Testis (tissue), 2 donors: ENCODE results near the gene PBX2.

Source experiments
- CTCF ChIP-seq, 3 experiments: fragments of 450-650 bp in 2 of 3; fragments of 200-600 bp in 1 of 3; sonication (generic) in 1 of 3; IDR thresholded peaks; one replicate each; pipeline ENCODE4 v1.5.1; 2016 to 2019; ENCODE audit warnings: antibody characterized with exemption in 3 of 3, mild to moderate bottlenecking in 2 of 3, moderate library complexity in 1 of 3
- POLR2A ChIP-seq: fragments of 450-650 bp; IDR thresholded peaks from one replicate; pipeline ENCODE4 v1.6.1; 2017; ENCODE audit warnings: antibody characterized with exemption, mild to moderate bottlenecking, moderate library complexity

GRCh38 chr6:32196682-32197616 is 6.9 kb upstream of the PBX2 start:
- no peak for TF ChIP-seq CTCF (IDR thresholded peaks at IDR 0.05)
- TF ChIP-seq POLR2A = no peak
